Tibial artery (tissue), 4 donors: ENCODE data around the gene PADI1.

ENCODE experiments used
- DNase-seq, 2 donors: peaks; one replicate each; pipeline ENCODE4 v3.0.0-alpha.2; 2019
- H3K27ac ChIP-seq, 2 donors: fragments of 200-600 bp; sonication (generic) in 1 of 2; 1 replicate in 1 of 2; 2 replicates in 1 of 2; pipeline ENCODE4 v1.5.1; 2018 to 2019; ENCODE audit warnings: mild to moderate bottlenecking in 1 of 2
- H3K27me3 ChIP-seq, 2 donors: fragments of 200-600 bp; sonication (generic) in 1 of 2; one replicate each; pipeline versions ENCODE4 v1.5.1 to v1.6.0; 2016 to 2019
- H3K36me3 ChIP-seq, 3 donors: fragments of 200-600 bp; sonication (generic) in 2 of 3; one replicate each; pipeline ENCODE4 v1.5.1; 2016 to 2019; ENCODE audit warnings: mild to moderate bottlenecking in 2 of 3
- H3K4me1 ChIP-seq, 4 donors: fragments of 200-600 bp; sonication (generic) in 2 of 4; 1 replicate in 3 of 4; 2 replicates in 1 of 4; pipeline ENCODE4 v1.5.1; 2016 to 2019
- H3K4me3 ChIP-seq, 2 donors: fragments of 200-600 bp; sonication (generic) in 1 of 2; 1 replicate in 1 of 2; 2 replicates in 1 of 2; pipeline ENCODE4 v1.5.1; 2018 to 2019; ENCODE audit warnings: mild to moderate bottlenecking in 2 of 2
- H3K9me3 ChIP-seq, 3 donors: fragments of 200-600 bp; sonication (generic) in 1 of 3; one replicate each; pipeline ENCODE4 v1.5.1; 2016 to 2019
- intact Hi-C: fragments of 100-400 bp; cut with DNase I; formaldehyde crosslinking; loops from one replicate; pipeline ENCODE4 v1.15.0; 2023; ENCODE audit warnings: low total_unique reads
- TF ChIP-seq, protein P1 (sequence below), 2 experiments: fragments of 200-600 bp in 1 of 2; fragments of 450-650 bp in 1 of 2; IDR thresholded peaks; one replicate each; pipeline ENCODE4 v1.5.1; 2017 to 2019; ENCODE audit warnings: antibody characterized with exemption in 2 of 2, mild to moderate bottlenecking in 1 of 2, moderate library complexity in 1 of 2

PADI1 gene

DNA sequence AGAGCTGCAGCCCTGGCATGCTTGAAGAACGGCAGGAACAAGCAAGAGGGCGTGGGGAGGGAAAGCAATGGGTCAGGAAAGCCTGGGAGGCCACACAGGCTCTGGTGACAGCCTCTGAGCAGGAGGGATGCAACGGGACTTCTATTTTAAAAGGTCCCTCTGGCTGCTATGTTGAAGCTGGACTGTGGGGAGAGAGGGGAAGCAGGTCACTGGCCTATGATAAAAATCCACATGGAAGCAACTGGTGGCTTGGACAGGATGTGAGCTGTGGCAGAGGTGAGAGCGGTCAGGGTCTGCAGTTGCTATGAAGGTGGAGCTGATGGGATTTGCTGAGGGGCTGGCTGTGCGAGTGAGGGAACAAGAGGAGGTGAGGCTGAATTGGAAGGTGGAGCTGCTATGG is 11.2 kb downstream of the PADI1 start:
- TF ChIP-seq, protein P1, sequence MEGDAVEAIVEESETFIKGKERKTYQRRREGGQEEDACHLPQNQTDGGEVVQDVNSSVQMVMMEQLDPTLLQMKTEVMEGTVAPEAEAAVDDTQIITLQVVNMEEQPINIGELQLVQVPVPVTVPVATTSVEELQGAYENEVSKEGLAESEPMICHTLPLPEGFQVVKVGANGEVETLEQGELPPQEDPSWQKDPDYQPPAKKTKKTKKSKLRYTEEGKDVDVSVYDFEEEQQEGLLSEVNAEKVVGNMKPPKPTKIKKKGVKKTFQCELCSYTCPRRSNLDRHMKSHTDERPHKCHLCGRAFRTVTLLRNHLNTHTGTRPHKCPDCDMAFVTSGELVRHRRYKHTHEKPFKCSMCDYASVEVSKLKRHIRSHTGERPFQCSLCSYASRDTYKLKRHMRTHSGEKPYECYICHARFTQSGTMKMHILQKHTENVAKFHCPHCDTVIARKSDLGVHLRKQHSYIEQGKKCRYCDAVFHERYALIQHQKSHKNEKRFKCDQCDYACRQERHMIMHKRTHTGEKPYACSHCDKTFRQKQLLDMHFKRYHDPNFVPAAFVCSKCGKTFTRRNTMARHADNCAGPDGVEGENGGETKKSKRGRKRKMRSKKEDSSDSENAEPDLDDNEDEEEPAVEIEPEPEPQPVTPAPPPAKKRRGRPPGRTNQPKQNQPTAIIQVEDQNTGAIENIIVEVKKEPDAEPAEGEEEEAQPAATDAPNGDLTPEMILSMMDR (IDR thresholded peaks at IDR 0.05) = no peak

DNA sequence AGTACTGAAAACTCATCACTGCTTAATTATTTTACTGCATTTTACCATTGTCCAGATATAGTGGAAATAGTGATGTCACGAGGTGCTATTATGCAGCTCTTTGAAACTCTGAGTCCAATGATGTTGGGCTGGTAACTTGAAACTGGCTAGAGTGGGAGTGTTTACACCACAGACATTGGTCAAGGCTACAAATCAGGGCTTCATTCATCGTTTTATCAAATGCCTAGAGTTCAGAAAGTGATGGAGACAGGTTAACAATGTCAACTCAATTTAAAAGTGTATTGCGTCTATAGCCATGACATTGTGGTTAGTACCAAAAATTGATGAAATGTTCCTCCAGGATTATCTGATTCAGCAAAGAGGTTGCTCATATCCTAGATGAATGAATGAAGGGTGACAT is 12.7 kb downstream of the PADI1 start:
- TF ChIP-seq, protein P1 (IDR thresholded peaks at IDR 0.05) = no peak
- H3K4me1 ChIP-seq = peaks cover 0 to 2% (median 0%) of the 10 kb centered on the region in 4 donors
- H3K4me3 ChIP-seq = no peak overlapping the region
- intact Hi-C loops = no loop called here
- H3K9me3 ChIP-seq = no peaks in the 10 kb centered on the region
- H3K36me3 ChIP-seq = no peaks in the 10 kb centered on the region
- no peak overlapping the region for H3K27ac ChIP-seq
- no peak for DNase-seq
- peaks cover 0 to 67% of the 10 kb centered on the region in 2 donors for H3K27me3 ChIP-seq

More for the DNA sequence above, 11.2 kb downstream of the PADI1 start:
- H3K27ac ChIP-seq = no peak overlapping the region
- H3K36me3 ChIP-seq = no peaks in the 10 kb centered on the region
- no peaks in the 10 kb centered on the region for H3K9me3 ChIP-seq
- no peak overlapping the region for H3K4me3 ChIP-seq
- no peak for DNase-seq
- H3K27me3 ChIP-seq = peaks cover 0 to 75% of the 10 kb centered on the region in 2 donors
- intact Hi-C loops = no loop called here
- peaks cover 0 to 11% (median 0%) of the 10 kb centered on the region in 4 donors for H3K4me1 ChIP-seq

DNA sequence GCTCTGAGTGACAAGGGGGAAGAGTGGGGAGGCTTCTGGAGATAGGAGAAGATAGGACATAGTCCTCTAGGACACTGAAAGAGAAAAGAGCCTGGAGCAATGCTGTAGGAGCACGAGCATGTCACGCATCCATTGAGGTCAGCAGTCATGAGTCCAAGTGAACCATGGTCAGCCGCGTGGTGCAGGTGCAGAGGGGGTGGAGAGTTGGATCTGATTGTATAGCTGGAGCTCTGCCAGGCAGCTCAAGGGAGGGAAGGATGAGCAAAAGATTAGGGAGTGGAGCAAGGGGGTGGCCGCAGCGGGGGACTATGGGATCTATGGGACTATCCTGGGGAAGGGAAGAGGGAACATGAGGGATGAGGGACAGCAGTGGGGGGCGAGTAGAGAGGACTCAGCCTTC is 14.0 kb downstream of the PADI1 start:
- Histone ChIP-seq H3K4me1 (no peaks in the 10 kb centered on the region), H3K4me3 (no peak overlapping the region), H3K27ac (no peak overlapping the region), H3K36me3 (no peaks in the 10 kb centered on the region), H3K27me3 (peaks cover 0 to 66% of the 10 kb centered on the region in 2 donors), H3K9me3 (no peaks in the 10 kb centered on the region)
- no peak for DNase-seq
- intact Hi-C loops = no loop called here
- TF ChIP-seq, protein P1 (IDR thresholded peaks at IDR 0.05) = no peak

DNA sequence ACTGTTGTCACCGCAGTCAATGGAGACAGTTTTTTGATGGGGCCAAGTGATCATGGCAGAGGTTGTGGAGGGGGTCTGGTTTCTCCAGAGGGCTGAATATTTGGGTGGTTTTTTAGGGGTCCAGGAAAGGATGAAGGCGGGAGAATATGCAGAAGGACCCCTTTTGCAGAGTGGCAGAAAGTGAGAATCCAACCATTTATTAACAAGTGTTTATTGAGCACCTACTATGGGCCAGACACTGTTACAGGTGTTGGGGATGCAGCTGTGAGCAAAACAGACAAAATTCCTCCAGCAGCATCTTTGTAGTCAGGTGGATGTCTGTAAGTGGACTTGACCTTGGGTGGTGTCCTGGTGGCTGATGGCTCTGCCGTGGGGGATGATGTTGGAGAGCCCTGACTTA is 15.4 kb downstream of the PADI1 start:
- peaks cover 0 to 55% of the 10 kb centered on the region in 2 donors for H3K27me3 ChIP-seq
- H3K36me3 ChIP-seq = no peaks in the 10 kb centered on the region
- no peaks in the 10 kb centered on the region for H3K4me1 ChIP-seq
- no peak overlapping the region for H3K27ac ChIP-seq
- TF ChIP-seq, protein P1 (IDR thresholded peaks at IDR 0.05) = no peak
- no peak for DNase-seq
- no peaks in the 10 kb centered on the region for H3K9me3 ChIP-seq
- intact Hi-C loops = no loop called here
- no peak overlapping the region for H3K4me3 ChIP-seq

DNA sequence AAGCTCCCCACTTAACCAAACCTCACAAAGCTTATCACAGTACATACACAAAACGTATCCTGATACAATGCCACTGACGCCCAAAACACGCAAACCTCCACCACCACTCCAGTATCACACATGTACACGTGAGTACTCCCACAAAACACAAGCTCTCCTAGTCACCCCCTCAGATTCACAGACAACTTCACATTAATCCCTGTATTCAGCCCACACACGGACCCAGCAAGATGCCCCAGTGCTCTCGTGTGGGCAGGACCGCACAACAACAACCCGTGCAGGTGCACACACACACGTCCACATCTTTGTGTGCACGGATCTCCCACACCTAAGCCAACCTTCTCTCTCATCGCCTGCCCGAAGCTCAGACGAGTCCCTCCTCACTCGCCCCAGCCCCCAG is 17.6 kb downstream of the PADI1 start:
- no peak for DNase-seq
- Histone ChIP-seq H3K36me3 (no peaks in the 10 kb centered on the region), H3K9me3 (no peaks in the 10 kb centered on the region), H3K27ac (no peak overlapping the region), H3K4me3 (no peak overlapping the region), H3K4me1 (no peaks in the 10 kb centered on the region), H3K27me3 (peaks cover 0 to 47% of the 10 kb centered on the region in 2 donors)
- intact Hi-C loops = no loop called here
- TF ChIP-seq, protein P1 (IDR thresholded peaks at IDR 0.05) = no peak

DNA sequence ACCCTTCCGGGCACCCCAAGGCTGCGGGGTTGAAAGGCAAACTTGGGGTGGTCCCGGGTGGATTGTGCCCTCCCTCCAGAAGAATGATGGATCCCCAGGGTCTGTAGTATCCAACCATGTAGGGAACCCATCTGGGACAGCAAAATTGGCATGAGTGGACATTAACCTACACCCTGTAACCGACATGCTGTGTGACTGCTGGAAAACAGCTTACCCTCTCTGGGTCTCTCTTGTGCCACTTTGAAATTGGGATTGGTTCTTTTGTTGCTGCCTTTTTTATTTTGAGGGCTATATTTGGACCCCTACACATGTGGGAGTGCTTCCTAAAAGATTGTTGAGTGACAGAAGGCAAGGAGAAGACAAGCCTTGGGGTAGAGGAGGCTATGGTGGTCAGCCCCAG is 19.5 kb downstream of the PADI1 start:
- H3K4me3 ChIP-seq = no peak overlapping the region
- TF ChIP-seq, protein P1 (IDR thresholded peaks at IDR 0.05) = no peak
- DNase-seq = no peak
- no peak overlapping the region for H3K27ac ChIP-seq
- H3K27me3 ChIP-seq = peaks cover 0 to 34% of the 10 kb centered on the region in 2 donors
- no peaks in the 10 kb centered on the region for H3K9me3 ChIP-seq
- intact Hi-C loops = no loop called here
- H3K4me1 ChIP-seq = no peaks in the 10 kb centered on the region
- H3K36me3 ChIP-seq = no peaks in the 10 kb centered on the region
